NCI-H1417 (cell line): ENCODE measurements around the gene UIMC1.
A peak's percentile ranks its signal among the peaks of the same experiment; 100 is the strongest.
"Not testable (repeated sequence)": the region's sequence is repeated elsewhere in the genome, so short reads cannot be mapped to it uniquely, and the experiment has no call there.

Source experiments
- DNase-seq, 3 experiments: peaks; one replicate each; lab custom pipeline; 2025; lab: John Stamatoyannopoulos, UW

UIMC1 gene

DNA sequence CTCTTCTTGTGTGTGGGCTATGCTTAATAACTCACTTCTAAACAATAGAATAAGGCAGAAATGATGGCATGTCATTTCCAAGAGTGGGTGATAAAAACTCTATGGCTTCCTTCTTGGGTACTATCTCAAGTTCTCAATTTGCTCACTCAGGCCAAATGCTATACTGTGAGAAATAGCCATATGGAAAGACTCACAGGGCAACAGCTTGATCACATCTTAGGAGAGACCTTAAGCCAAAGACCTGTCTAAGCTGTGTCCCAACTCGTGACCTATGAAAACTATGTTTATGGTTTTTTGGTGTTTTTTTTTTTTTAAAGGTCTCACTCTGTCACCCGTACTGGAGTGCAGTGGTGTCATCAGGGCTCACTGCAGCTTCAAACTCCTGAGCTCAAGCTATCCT lies 2.1 kb upstream of the UIMC1 start:
- DNase-seq, result no peak

DNA sequence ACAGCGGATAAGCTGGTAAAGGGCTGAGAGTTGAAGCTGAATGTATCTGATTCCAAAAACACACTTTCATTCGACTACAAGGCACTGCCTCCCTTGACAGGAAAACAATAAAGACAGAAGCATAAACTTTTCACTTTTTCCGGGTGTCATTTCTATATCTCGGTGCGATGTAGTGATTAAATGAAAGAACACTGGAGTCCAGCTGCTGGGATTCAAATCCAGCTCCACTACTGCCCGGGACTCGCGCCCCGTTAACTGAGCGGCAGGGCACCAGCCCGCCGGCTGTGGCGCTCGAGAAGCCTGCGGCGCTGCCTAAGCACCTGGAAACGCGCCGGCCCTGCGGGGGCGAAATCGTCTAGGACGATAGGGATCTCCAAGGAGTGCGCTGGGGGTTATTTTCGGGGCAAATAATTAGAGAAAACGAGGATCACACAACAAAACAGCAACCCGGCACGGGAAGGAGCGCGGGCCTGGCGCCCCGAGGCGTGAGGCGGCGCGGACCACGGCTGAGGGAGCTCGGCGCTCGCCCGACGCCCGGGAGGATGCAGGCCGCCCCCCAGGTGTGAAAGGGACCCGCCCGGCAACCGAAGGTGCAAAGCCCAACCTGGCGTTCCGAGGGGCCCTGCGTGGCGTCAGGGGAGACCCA lies 837 bp downstream of the UIMC1 start:
- DNase-seq, result peak; percentile 66 to 73 (median 72)

DNA sequence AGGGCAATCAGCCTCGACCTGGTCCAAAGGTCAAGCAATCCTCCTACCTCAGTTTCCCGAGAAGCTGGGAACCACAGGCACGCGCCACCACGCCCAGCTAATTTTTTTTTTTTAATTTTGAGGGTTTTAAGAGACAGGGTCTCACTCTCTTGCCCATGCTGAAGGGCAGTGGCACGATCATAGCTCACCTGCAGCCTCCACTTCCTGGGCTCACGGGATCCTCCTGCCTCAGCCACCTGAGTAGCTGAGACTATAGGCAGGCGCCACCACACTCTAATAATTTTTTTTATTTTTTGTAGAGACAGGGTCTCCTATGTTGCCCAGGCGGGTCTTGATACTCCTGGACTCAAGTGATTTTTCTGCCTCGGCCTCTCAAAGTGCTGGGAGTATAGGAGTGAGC lies 1.6 kb downstream of the UIMC1 start:
- no peak for DNase-seq

DNA sequence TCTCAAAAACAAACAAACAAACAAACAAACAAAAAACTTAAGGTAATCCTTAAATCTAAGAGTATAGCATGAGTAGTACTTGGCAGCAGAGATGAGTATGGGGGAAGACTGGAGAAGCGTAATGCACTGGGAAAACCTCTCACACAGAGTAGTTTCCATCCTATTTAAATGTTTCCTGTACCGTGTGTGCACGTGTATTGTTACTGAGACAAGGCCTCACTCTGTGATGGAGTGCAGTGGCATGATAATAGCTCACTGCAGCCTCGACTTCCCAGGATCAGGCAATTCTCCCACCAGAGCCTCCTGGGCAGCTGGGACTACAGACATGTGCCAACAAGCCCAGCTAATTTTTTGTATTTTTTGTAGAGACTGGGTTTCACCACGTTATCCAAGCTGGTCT lies 2.9 kb downstream of the UIMC1 start:
- DNase-seq, result peak in 1 of 3 experiments; percentile 5

DNA sequence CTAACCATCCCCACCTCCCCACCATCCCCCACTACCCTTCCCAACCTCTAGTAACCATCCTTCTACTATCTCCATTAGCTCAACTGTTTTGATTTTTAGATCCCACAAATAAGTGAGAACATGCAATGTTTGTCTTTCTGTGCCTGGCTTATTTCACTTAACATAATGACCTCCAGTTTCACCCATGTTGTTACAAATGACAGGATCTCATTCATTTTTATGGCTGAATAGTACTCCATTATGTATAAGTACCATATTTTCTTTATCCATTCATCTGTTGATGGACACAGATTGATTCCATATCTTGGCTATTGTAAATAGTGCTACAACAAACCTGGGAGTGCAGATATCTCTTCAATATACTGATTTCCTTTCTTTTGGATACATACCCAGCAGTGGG lies 7.1 kb downstream of the UIMC1 start:
- DNase-seq, result not testable (repeated sequence)

DNA sequence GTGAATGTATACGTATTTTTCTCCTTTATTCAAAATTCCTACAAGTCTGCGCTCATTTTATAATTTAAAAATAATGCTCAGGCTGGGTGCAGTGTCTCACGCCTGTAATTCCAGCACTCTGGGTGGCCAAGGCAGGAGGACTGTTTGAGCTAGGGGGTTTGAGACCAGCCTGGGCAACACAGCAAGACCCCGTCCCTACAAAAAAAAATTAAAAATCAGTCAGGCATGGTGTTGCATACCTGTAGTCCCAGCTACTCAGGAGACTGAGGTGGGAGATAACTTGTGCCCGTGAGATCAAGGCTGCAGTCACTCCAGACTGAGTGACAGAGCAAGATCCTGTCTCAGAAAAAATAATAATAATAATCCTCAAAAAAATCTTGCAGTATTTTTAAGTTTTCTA lies 7.8 kb downstream of the UIMC1 start:
- no peak for DNase-seq

DNA sequence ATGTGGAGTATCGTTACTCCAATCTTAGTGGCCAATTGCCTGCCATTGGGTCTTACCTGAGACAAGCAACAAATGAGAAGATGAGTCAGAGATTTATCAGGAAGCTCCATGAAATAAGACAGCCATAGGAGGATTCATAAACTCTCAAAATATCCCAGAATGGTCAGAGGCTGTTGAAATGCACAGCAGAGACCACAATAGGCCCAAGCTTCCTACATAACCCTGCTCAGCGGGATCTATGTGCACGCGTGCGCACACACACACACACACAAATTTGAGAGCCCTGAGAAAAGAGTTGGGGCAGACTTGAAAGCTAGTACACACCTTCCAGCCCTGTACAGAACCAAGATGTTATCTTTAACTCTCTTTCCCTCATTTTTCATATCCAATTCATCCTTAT lies 9.8 kb downstream of the UIMC1 start:
- no peak for DNase-seq

DNA sequence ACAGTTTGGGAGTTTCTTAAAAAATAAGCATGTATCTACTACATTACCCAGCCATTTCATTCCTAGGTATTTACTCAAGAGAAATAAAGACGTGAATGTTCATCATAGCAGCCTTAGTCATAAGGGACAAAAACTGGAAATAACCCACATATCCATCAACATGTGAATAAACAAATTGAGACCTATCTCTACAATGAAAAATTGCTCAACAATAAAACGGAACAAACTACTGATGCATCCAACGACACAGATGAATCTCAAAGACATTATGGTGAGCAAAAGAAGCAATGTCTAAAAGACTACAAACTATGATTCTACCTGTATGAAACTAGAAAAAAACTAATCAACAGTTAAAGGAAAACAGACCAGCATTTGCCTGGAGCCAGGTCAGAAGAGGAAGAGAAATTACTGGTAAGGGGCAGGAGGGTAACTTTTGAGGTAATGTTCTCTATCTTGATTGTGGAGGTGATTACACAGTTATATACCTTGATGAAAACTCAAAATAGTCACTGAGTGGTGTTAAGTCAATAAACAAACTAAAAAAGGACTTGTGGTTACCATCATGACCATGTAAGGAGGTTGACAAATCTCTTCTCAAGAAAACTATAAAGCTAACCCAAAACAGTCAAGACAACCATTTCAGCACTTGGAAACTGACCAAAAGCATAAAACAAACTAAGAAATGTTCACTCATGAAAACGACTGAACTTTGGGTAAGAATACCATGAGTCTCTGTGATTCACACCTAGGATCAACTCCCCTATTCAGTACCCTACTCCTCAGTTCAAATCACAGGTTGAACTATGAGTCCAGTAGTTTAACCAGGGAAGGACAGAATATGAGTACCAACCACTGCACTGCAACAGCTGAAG lies 10.4 kb downstream of the UIMC1 start:
- DNase-seq, result no peak

DNA sequence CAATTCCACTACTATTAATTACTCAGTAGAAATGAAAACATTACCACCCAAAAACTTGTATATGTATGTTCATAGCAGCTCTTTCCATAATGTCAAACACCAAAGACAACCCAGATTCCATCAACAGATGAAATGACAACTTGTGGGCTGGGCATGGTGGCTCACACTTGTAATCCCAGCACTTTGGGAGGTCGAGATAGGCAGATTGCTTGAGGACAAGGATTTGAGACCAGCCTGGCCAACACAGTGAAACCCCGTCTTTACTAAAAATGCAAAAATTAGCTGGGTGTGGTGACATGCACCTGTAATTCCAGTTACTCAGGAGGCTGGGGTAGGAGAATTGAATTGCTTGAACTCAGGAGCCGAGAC lies 11.5 kb downstream of the UIMC1 start:
- DNase-seq, result no peak

DNA sequence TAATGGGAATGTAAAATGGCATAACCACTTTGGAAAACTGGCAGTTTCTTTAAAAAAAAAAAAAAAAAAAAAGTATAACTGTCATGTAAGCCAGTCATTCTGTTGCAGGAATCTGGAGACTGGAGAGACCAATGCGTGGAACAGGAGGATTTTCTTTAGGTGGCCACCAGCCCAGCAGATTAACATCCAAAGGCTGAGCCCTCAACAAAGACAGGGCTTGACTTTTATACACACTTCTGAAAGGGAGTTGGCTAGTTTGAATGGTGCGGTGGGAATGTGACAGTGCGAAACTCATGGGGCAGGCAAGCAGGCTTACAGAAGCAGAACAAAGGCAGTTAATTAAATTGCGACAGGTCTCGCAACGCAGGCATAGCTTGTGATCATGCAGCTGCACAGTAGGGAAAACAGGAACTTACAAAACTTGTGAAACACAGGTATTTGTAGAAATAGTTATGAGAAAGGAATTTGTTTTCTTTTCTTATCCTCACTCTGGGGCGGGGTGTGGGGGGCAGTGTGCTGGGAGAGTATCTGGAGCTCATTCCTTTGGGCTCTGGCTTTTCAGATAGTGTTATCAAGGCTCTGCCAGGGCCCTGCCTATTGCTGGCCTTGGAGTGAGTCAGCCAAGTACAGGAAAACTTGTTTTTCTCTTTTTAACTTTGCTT lies 12.0 kb downstream of the UIMC1 start:
- DNase-seq, result no peak

DNA sequence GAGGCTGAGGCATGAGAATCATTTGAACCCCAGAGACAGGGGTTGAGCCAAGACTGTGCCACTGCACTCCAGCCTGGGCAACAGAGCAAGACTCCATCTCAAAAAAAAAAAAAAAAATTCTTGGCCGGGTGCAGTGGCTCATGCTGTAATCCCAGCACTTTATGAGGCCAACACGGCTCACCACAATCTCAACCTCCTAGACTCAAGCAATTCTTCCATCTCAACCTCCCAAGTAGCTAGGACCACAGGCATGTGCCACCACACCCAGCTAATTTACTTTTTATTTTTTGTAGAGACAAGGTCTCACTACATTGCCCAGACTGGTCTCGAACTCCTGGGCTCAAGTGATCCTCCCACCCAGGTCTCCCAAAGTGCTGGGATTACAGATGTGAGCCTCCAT lies 13.5 kb downstream of the UIMC1 start:
- not testable (repeated sequence) for DNase-seq

DNA sequence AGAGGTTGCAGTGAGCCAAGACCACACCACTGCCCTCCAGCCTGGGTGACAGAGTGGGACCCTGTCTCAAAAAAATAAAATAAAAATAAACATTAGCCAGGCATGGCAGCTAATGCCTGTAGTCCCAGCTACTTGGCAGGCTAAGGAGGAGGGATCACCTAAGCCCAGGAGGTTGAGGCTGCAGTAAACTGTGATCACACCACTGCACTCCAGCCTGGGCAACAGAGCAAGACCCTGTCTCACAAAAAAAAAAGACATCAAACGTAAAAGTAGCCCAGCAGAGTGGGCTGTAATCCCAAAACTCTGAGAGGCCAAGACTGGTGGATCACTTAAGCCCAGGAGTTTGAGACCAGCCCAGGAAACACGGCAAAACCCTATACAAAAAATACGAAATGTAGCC lies 19.0 kb downstream of the UIMC1 start:
- DNase-seq, result no peak

DNA sequence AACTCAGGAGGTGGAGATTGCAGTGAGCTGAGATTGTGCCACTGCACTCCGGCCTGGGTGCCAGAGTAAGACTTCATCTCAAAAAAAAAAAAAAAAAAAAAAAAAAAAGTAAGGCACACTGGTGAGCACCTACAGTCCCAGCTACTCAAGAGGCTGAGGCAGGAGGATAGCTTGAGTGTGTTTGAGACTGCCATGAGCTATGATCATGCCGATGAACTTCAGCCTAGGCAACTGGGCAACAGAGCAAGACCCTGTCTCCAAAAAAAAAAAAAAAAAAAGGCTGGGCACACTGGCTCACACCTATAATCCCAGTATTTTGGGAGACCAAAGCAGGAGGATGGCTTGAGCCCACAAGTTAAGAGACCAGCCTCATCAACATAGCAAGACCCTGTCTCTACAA lies 20.3 kb downstream of the UIMC1 start:
- no peak for DNase-seq

DNA sequence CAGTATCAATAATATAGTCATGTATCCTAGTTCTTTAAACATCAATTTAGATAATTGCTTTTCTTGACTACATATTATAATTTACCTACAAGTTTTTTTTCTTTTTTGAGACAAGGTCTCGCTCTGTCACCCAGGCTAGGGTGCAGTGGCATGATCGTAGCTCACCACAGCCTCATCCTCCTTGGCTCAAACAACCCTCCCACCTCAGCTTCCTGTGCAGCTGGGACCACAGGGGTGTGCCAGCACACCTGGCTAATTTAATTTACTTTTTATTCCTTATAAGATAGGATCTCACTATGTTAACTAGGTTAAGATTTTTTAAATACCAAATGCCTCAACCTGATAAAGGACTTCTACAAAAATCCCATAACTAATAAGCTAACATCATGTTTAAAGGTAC lies 21.1 kb downstream of the UIMC1 start:
- no peak for DNase-seq

DNA sequence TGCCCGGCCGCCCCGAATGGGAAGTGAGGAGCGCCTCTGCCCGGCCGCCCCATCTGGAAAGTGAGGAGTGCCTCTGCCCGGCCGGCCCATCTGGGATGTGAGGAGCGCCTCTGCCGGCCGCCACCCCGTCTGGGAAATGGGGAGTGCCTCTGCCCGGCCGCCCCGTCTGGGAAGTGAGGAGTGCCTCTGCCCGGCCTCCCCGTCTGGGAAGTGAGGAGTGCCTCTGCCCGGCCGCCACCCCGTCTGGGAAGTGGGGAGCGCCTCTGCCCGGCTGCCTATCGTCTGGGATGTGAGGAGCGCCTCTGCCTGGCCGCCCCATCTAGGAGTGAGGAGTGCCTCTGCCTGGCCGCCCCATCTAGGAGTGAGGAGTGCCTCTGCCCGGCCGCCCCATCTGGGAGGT lies 22.4 kb downstream of the UIMC1 start:
- DNase-seq, result not testable (repeated sequence)

DNA sequence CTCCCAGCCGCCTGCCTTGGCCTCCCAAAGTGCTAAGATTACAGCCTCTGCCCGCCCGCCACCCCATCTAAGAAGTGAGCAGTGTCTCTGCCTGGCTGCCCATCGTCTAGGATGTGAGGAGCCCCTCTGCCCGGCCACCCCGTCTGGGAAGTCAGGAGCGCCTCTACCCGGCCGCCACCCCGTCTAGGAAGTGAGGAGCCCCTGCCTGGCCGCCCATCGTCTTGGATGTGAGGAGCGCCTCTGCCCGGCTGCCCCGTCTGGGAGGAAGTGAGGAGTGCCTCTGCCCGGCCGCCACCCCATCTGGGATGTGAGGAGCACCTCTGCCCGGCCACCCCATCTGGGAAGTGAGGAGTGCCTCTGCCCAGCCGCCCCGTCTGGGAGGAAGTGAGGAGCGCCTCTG lies 23.0 kb downstream of the UIMC1 start:
- not testable (repeated sequence) for DNase-seq

DNA sequence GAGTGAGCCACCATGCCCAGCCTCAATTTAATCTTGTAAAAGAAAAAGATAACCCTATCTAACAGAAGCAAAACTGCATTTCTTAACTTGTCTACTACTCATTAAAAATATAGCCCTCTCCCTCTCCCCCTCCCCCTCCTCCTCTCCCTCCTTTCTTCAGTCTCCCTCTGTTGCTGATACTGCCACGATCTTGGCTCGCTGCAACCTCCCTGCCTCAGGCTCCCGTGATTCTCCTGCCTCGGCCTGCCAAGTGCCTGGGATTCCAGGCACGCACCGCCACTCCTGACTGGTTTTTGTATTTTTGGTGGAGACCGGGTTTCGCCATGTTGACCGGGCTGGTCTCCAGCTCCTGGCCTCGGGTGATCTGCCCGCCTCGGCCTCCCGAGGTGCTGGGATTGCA lies 23.5 kb downstream of the UIMC1 start:
- DNase-seq, result not testable (repeated sequence)

DNA sequence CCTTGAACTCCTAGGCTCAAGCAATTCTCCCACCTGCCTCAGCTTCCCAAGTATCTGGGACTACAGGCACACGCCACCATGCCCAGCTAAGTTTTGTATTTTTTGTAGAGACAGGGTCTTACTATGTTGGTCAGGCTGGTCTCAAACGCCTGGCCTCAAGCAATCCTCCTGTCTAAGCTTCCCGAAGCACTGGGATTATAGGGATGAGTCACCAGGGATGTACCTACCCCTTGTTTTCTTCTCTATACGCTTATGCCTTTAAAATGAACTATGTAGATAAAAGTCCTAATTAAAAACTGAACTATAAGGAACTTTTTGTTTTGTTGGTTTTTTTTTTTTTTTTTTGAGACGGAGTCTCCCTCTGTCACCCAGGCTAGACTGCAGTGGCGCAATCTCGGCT lies 25.8 kb downstream of the UIMC1 start:
- DNase-seq, result no peak

DNA sequence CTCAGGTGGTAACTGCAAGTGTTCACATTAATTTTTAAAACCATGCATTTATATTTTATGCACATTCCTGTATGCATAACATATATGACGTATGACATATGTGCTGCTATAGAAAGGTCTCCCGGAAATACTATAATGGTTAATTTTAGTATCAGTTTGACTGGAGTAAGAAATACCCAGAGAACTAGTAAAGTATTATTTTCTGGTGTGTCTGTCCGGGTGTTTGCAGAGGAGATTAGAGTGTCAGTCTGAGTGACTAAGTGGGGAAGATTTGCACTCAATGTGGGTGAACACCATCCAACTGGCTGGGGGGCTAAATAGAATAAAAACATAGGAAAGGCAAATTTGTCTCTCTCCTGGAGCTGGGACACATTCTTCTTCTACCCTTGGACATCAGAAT lies 26.9 kb downstream of the UIMC1 start:
- DNase-seq, result no peak

DNA sequence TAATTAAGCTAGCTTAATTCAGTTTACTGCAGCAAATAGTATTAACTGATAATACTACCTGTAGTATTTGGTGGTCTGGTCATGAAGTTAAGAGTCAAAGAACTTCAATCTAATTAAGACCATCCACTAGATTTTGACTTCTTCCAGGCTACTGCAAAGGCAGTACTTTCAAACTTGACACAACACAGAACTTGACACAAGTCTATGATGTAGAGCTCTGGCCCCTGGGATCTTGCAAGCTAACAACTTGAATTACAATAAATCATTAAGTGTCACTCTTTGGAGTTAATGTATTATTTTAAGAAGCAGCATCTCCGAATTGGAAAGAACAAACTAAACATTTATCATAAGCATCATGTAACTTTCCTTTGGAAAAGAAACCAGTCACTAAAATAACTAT lies 40.9 kb downstream of the UIMC1 start:
- DNase-seq, result no peak

DNA sequence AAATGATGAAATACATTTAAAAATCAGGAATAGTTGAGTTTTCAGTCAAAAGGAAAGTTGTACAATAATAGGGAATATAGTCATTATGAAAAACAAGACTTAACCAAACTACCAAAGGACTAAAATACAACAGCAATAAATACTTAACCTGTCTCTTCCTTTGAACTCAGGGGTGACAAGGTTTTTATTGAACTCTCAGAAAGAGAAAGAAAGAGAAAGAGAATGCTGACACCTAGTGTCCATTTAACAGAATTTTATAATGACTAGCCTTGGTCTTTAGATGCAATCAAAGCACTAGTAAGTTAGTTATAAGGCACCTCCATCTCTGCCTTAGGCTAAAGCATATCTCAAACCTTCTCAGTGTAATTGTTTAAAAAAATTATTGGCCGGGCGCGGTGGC lies 47.5 kb downstream of the UIMC1 start:
- DNase-seq, result peak in 2 of 3 experiments; percentile 37 to 71

DNA sequence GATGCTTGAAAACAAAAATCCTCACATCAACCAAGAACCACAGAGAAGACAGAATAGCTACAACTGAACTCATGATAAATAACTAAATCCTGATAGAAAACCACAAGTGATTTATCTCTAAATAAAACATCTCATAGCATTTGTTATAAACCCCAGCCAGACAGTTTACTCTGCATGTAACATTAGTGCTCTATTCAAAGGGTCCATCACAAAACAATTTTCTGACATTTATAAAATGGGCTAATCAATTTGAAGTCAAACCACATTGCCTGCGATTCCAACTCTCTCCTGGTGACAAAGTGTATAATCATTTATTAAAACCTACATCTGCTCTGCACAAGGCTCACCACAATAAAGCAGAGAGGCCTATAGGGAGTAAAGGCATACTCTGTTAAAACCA lies 49.8 kb downstream of the UIMC1 start:
- DNase-seq, result no peak

DNA sequence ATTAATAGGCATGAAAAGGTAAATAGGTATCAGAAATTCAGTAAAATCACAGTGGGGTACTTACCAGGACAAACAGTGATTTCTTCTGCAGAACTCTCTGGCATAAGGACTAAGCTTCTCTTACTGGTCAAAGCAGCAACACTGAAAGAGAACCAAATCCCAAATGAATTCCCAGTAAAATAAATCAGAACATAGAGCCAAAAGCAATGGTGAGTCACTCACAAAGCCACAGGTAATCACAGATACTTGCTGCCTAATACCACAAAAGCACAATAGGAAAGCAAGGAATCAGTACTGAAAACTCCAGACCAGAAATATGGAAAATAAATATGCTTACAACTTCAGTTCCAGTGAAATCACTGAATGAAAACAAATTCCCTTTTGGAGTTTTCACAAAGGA lies 50.7 kb downstream of the UIMC1 start:
- no peak for DNase-seq
